ENCODE measurements around the gene NMT1. TPM values are rescaled to one million over a fixed set of nuclear protein-coding genes. Genes with fewer than 3 reads are reported as not detected.

NMT1 gene
- total and polyA plus RNA-seq, 2 of the 13 experiments (the other 11 are each of a cell fraction or from before 2014, with no cell fraction given), result 75.7 to 142 TPM

GRCh38 chr17:45150911-45151809 lies 90.0 kb downstream of the NMT1 start (continued):
- TF ChIP-seq ZNF280D (CRISPR knock-in tag; IDR thresholded peaks at IDR 0.05), result 0 out of 2 replicates have a peak, but pooled peaks have one; percentile 35
- TF ChIP-seq ZNF615 (CRISPR knock-in tag; IDR thresholded peaks at IDR 0.05; ENCODE audit: borderline replicate concordance), result no peak
- peak; percentile 31; the same call in 1 of the 2 replicates for TF ChIP-seq RBFOX2 (IDR thresholded peaks at IDR 0.05; ENCODE audit: low read depth, low read length)
- TF ChIP-seq ARNT2 (CRISPR knock-in tag; IDR thresholded peaks at IDR 0.05; ENCODE audit: low read depth), result 0 out of 2 replicates have a peak, but pooled peaks have one; percentile 7
- TF ChIP-seq HNF4A (CRISPR knock-in tag; IDR thresholded peaks at IDR 0.05), result no peak
- TF ChIP-seq POLR2G (IDR thresholded peaks at IDR 0.05; ENCODE audit: low read depth, low read length), result no peak
- no peak for TF ChIP-seq NFYB (CRISPR knock-in tag; IDR thresholded peaks at IDR 0.05)
- TF ChIP-seq HMGXB4 (CRISPR knock-in tag; IDR thresholded peaks at IDR 0.05; ENCODE audit: borderline replicate concordance in 1 of 2, low read depth in 1 of 2), result no peak; a peak in 1 of 4 replicates
- peak; percentile 36; the same call in 1 of the 2 replicates for TF ChIP-seq MAX (IDR thresholded peaks at IDR 0.05)
- no peak for TF ChIP-seq ZFP36L2 (CRISPR knock-in tag; IDR thresholded peaks at IDR 0.05)
- TF ChIP-seq SMYD3 (CRISPR knock-in tag; IDR thresholded peaks at IDR 0.05), result 0 out of 2 replicates have a peak, but pooled peaks have one; percentile 16
- no peak for TF ChIP-seq HDAC1 (CRISPR knock-in tag; IDR thresholded peaks at IDR 0.05)
- no peak for TF ChIP-seq MYPOP (CRISPR knock-in tag; IDR thresholded peaks at IDR 0.05)
- TF ChIP-seq ZBTB1 (CRISPR knock-in tag; IDR thresholded peaks at IDR 0.05; ENCODE audit: borderline replicate concordance), result no peak
- no peak for TF ChIP-seq AFF4 (CRISPR knock-in tag; IDR thresholded peaks at IDR 0.05)

Measured in HepG2 (cell line).